ENCODE results near the gene GPC6.
"Not testable (repeated sequence)": the region's sequence is repeated elsewhere in the genome, so short reads cannot be mapped to it uniquely, and the experiment has no call there.

Gene GPC6

GRCh38 chr13:94333131-94333820 is 1106.7 kb downstream of the GPC6 start:
- no peak for TF ChIP-seq CTCF (conservative IDR thresholded peaks at IDR 0.05; ENCODE audit: low read length)
- no peak for DNase-seq (ENCODE audit: low read depth)
- no peak overlapping the region for H3K4me3 ChIP-seq (ENCODE audit: low read length)

DNA sequence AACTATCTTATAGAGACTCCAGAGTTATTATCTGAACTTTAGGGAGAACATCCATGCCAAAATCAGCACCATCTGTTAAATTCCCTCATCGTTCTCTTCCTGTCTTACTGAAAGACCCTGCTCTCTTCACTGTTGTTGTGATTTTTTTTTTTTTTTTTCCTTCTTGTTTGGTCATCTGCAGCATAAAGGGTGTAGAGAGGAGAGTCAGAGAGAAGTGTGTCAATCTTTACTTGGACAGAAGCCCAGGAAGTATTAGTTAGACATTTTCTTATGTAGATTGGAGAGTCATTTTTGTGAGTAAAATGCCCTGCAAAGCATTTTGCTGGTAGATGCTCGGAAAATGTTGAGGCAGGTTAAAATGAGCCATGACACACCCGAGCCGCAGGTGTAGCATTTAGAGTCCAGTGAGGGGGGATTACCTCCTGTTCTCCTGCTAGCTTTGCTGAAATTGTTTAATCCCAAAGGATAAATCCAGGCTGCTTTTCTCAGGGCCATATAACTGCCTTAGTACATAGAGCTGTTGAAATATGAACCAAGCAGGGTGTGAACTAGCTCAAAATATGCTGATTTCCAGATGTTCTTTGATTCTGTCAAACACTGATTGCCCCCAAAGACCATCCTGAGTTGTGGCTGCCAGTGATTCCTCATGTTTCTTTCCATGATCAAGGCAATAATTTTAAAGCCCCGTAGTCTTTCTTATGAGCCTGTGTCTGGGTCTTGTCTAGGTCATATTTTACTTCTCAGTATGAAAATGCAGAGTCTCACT is 1109.3 kb downstream of the GPC6 start:
- DNase-seq (ENCODE audit: low read depth), result no peak
- TF ChIP-seq CTCF (conservative IDR thresholded peaks at IDR 0.05; ENCODE audit: low read length), result no peak
- no peak overlapping the region for H3K4me3 ChIP-seq (ENCODE audit: low read length)

GRCh38 chr13:94339116-94339687 is 1112.6 kb downstream of the GPC6 start:
- H3K4me3 ChIP-seq (ENCODE audit: low read length), result no peak overlapping the region
- TF ChIP-seq CTCF (conservative IDR thresholded peaks at IDR 0.05; ENCODE audit: low read length), result no peak
- no peak for DNase-seq (ENCODE audit: low read depth)

DNA sequence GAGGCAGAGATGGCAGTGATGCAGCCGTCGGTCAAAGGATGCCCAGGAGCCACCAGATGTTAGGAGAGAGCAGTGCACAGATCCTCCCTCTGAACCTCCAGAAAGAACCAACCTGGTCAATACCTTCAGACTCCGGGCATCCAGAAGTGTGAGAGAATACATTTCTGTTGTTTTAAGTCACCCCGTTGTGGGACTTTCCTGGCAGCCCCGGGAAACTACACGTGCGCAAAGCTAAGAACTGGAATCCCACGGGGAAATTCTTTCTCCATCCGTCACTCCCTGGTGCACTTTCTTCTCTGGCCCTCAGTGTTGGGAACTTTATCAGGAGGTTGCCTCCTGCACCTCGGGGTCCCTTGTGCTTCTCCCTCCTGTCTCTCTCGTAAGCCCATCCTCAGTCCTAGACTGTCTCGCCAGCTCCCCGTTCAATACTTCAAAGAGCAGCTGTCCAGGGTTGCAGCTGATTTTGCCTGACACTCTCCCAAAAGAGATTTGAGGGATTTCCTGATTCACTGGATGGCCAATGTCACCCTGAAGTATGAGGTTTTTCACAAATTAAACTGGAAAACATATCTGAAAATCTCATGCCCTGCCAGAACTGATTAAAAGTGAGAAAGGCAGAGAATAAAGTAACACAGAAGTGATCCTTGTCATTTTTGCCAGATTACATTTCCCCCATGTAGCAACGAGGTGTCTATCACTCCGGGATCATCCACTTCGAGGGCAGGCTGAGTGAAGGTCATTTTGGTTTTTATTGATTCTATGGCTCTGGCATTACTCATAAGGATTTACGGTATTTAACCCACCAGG is 1116.0 kb downstream of the GPC6 start:
- no peak for DNase-seq (ENCODE audit: low read depth)
- TF ChIP-seq CTCF (conservative IDR thresholded peaks at IDR 0.05; ENCODE audit: low read length), result no peak
- H3K4me3 ChIP-seq (ENCODE audit: low read length), result no peak overlapping the region

- no peak for DNase-seq (ENCODE audit: low read depth)
- no peak overlapping the region for H3K4me3 ChIP-seq (ENCODE audit: low read length)
- no peak for TF ChIP-seq CTCF (conservative IDR thresholded peaks at IDR 0.05; ENCODE audit: low read length)
These were observed 1116.6 kb downstream of the GPC6 start for GRCh38 chr13:94343243-94343585.

DNA sequence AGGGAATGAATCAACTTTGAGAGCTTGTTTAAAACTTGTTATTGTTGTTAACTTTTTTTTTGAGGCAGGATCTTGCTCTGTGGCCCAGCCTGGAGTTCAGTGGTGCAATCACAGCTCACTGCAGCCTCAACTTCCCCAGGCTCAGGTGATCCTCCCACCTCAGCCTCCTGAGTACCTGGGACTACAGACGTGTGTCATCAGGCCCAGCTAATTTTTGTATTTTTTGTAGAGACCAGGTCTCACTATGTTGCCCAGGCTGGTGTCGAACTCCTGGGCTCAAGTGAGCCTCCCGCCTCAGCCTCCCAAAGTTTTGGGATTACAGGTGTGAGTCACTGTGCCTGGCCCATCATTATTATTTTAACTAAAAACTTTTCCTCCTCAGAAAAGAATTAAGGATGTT is 1117.1 kb downstream of the GPC6 start:
- H3K4me3 ChIP-seq (ENCODE audit: low read length); DNase-seq (ENCODE audit: low read depth): not testable (repeated sequence)

DNA sequence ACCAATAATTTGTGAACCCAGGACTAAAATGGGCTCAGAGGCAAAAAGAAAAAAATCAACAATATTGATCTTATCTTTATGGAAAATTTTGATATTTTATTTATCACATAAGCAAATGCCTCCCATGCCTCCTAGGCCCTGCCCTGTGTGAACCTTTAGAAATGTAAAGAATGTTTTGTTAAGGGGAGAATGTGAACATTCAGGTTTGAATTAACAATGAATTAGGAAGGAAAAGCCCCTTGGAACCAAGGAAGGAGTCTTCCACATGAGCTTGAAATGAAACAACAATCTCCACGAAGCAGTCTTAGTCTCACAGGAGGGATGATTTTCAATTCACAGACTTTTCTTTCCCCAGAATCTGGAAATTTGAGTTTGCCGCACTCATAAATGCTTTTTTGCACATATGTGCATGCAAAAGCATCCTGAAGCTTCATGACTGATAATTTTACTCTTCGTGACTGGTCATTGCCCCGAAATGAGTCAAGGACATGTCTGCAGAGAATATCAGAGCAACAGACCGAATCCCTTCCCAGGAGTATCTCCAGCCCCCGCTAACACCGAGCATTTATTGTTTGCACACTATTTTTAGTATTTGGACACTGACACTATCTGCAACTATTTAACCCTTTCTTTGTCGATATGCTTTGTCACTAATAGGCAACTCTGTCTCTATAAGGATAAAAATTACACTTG is 1117.7 kb downstream of the GPC6 start:
- DNase-seq (ENCODE audit: low read depth), result no peak
- H3K4me3 ChIP-seq (ENCODE audit: low read length), result no peak overlapping the region
- TF ChIP-seq CTCF (conservative IDR thresholded peaks at IDR 0.05; ENCODE audit: low read length), result no peak
